Activated CD4-positive, alpha-beta T cell treated with anti-CD3 and anti-CD28 coated beads, Interleukin-2, Interleukin-6, amounts not matched to agents 100 ng/mL and 50 ng/mL, durations not matched to agents 16 hours and 8 hours (primary cell): Measurements from ENCODE around the gene PRR36.
"Not testable (repeated sequence)": the region's sequence is repeated elsewhere in the genome, so short reads cannot be mapped to it uniquely, and the experiment has no call there.

Experiments used
- DNase-seq: peaks from one replicate; pipeline ENCODE4 v3.0.0-alpha.2; 2020

The PRR36 gene

DNA sequence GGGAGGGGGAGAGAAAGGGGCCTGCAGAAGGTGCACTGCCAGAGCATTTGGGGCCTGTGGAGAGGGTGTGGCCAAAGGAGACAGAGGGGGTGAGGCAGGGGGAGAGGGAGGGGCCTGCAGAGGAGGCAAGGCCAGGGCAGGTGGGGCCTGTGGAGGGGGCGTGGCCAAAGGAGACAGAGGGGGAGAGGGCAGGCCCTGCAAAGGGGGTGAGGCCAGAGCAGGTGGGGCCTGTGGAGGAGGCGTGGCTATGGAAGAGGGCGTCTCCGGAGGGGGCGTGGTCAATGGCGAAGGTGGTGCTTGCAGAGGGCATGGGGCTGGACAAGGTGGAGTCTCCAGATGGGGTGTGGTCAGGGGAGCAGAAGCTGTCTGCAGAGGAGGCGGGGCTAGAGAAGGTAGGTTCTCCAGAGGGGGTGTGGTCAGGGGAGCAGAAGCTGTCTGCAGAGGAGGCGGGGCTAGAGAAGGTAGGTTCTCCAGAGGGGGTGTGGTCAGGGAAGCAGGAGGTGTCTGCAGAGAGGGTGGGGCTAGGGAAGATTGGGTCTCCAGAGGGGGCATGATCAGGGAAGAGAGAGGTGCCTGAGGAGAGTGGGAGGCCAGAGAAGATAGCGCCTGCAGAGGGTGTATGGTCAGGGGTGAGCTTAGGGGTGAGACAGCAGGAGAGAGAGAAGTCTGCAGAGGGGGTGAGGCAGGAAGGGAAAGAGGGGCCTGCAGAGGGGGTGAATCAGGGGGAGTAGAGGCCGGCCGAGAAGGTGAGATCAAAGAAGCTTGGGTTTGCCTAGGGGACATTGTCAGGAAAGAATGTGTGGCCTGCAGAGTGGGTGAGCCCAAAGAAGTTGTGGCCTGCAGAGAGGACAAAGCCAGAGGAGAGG, 3.4 kb downstream of the PRR36 start:
- peak; percentile 71 for DNase-seq

DNA sequence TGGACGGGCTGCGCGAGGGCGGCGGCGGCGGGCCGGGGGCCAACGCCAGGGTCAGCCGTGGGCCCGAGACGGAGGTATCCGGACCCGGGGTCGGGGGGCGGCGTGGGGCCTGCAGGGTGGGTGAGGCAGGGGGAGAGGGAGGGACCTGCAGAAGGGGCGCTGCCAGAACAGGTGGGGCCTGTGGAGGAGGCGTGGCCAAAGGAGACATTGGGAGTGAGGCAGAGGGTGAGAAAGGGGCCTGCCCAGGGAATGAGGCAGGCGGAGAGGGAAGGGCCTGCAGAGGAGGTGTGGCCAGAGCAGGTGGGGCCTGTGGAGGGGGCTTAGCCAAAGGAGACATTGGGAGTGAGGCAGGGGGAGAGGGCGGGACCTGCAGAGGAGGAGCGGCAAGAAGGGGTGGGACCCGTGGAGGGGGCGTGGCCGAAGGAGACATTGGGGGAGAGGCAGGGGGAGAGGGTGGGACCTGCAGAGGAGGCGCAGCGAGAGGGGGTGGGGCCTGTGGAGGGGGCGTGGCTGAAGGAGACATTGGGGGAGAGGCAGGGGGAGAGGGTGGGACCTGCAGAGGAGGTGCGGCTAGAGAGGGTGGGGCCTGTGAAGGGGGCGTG, 4.2 kb downstream of the PRR36 start:
- DNase-seq = peak; percentile 57

DNA sequence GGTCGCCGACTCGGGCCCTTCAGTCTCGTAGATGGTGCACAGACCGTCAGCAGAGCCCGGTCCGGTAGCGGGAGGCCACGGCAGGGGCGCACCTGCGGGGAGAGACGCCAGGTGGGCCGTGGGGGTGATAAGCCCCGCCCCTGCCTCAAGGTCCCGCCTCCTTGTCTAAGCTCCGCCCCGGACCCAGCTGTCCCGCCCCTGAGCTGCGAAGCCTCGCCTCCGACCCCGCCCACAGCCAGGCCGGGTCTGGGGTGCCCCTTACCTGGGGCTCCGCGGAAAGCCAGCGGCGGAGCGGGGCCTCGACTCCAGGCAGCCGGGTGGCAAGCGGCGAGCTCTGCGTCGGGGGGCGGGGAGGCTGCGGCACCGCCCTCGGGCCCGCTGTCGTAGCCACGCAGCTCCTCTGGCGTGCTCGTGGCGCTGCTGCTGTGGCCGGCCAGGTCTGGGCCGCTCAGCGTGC, 4.7 kb downstream of the PRR36 start:
- peak; percentile 81 for DNase-seq

DNA sequence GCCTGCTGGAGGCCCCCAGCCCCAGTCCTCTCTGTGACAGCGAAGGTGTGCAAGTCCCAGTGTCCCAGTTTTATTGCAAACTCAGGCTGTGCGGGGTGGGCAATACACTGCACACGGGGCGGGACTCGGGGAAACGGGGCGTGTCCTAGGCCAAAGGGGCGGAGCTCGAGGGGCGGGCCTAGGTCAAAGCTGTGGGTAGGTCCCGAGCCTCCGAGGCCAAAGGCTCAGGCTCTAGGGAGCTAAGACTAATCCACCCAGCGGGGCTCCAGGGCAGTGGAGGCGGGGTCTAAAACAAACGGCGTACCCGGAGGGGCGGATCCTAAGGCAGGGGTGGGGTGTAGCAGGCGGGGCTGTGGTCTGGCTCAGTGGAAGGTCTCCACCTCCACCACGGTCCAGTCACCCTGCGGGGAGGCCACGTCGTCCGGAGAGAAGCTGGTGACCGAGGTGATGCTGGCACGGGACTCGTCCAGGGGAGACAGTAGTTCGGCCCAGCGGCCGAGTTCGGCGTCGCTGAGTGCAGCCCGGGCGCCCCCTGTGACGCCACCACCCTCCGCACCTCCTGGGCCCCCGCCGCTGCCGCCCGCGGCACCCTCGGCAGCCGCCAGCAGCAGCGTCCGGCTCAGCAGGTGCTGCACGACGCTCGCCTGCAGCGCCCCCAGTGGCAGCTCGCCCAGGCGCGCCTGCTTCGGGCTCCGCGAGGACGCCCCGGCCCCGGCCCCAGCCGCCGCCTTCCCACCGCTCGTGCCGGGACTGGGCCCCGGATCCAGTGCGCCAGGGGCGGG, 5.3 kb downstream of the PRR36 start:
- peak; percentile 86 for DNase-seq

DNA sequence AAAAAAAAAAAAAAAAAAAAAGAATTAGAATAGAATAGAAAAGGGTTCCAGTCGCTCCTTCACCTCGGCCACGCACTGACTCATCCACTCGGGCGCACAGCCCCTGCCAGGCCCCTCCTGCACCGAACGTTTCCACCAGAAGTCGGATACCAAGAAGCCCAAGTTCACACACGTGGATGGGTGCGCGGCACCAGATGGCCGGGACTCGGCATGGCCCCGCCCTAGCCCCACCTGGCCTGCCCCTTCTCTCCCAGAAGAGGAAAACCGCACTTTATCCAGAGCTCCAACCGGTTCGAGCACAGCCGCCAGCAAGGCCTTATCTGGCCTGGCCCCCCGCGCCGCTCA, 5.9 kb downstream of the PRR36 start:
- no peak for DNase-seq

DNA sequence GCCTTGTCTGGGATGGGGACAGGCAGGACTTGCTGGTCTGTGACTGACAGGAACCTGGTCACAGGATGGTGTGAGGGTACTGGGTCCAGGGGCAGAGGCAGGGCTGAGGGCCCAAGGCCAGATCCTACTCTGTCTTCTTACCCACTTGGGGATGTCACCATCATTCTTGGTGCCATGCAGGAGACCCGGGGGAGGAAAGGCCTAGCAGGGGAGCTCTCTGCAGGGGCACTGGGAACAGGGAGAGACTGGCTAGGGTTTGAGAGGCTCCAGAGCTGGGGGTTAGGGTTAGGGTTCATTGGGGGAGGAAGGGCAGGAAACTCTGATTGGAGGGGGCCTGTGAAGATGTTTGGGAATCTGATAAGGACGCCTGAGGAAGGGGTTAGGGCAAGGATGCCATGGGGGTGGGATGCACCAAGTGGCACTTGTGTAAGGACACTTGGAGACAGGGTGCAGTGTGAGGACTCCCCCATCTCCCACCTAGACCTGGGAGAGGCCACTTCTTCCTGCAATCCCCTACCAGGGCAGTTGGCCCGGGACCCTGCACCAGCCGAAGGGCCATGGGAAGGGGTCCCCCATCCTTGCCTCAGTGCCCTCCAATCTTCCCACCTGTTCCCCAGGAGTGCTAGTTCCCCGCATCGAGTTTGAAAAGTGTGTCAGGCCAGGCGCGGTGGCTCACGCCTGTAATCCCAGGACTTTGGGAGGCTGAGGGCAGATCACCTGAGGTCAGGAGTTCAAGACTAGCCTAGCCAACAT, 6.9 kb downstream of the PRR36 start:
- no peak for DNase-seq

DNA sequence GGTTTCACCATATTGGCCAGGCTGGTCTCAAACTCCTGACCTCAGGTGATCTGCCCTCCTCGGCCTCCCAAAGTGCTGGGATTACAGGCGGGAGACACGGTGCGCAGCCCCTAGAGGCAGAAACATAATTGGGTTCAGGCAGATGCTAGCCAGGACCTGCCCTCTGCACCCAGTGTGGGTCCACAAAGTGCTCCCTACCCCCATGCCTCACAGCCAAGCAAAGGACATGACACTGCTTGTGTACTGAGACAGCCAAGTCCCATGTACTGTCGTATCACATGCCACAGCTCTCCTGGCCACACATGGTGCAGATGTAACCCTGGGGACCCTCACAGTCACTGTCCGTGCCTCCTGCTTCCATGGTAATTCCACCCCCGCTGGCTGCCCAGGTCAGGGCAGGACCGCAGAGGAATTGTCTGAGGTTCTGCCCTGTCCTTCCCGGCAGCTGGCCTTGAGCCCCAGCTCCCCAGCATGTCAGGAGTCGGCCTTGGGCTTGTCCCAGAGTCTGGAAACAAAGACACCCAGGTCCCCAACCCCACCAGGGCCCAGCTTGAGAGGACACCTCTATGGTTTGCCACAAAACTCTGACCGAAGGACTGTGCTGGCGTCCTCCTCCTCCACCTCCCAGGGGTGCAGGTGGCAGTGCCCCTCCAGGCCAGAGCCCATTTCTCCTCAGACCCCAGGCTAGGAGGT, 7.6 kb downstream of the PRR36 start:
- DNase-seq = no peak

DNA sequence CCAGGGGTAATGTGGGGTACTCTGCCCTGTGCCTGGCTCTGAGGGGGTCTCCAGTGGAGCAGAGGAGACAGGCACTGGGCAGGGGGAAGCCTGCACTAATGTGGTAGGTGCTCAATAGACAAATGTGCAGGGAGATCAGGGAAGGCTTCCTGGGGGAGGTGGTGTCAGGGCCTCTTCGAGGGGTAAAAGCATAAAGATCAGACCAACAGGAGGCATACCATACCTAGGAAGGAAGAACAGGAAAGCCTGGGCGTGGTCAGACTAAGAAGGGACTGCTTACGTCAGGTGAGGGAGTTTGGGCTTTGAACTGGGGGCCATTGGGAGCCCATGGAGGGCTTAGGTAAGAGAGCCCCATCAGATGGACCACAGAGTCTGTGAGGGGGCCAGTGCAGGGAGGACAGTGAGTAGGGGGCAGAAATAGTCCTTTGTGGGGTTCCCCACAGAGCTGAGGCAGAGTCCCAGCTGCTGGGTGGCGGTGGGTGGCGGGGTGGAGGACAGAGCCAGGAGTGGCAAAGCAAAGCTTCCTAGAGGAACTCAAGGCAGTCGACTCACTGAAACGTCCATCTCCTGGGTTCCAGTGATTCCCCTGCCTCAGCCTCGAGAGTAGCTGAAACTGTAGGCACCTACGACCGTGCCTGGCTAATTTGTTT, 8.8 kb downstream of the PRR36 start:
- no peak for DNase-seq

DNA sequence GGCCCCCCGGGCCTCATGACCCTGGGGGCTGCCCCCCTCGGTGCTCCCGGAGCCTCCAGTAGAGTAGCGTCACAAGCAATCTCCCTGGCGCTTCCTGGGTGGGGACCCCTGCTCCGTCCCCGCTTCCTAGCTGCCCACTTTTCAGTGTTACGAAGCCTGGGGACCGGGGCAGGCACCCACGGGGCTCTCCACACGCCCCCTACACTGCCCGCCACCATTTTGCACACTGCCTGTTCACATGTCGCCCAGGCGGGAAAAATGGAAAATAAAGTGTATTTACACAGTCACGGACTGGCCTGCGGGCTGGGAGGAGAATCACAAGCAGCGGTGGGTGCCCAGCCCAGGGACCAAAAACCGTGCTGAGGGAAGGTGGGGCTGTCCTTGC, 9.5 kb downstream of the PRR36 start:
- DNase-seq = no peak

DNA sequence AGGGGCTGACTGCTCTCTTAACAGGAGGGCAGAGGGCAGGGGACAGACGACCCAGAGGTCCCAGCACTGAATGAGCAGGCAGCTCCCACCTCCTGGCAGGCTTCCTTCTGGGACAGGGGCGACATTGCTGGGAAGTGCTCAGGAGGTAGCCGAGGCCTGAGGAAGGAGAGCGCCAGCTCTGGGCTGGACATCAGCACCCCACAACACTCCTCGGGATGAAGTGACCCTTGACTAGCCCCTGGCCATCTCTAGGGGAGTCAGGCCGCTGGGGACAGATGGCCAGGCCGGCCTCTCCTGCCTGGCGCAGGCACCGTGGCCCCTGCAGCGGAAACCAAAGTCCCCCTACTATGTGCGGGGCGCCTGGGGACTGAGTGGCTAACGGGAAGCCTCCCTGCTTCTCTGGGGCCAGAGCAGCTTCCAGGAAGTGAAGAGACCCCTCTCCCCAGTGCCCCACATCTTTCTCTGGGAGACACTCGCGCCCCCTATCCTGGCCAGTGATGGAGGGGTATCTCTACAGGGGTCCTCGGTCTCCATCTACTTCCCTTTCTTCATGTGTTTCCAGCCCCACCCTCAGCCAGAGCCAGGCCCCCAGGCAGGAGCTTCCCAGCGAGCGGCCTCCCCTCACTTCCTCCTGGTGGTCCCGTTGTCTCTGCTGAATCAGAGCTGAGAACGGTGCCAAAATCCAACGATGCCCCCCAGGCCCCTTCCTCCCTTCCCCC, 10.1 kb downstream of the PRR36 start:
- DNase-seq = no peak

DNA sequence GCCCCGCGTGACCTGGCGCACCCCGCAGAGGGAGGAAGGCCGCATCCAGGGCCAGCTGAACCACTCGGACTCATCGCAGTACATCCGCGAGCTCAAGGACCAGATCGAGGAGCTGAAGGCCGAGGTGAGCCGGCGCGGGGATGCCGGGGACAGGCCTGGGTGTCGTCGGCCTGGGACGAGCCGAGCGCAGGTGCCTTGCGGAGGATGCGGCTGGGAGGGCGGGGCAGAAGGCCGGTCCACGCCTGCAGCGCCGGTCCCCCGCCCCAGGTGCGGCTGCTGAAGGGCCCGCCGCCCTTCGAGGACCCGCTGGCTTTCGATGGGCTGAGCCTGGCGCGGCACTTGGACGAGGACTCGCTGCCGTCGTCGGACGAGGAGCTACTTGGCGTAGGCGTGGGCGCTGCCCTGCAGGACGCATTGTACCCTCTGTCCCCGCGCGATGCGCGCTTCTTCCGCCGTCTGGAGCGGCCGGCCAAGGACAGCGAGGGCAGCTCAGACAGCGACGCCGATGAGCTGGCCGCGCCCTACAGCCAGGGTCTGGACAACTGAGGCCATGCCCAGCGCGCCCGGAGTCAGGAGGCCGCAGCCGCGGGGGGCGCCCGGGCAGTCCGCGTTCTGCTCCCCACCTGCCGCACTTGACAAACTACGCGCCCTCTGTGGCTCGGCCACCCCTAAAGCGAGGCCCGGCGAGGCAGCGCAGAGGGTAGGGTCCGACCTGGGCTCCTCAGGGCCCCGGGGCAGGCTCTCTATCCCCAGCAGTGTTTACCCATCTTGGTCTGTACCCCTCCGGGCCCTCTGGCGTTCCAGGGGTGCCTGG, 10.8 kb downstream of the PRR36 start:
- DNase-seq = no peak

DNA sequence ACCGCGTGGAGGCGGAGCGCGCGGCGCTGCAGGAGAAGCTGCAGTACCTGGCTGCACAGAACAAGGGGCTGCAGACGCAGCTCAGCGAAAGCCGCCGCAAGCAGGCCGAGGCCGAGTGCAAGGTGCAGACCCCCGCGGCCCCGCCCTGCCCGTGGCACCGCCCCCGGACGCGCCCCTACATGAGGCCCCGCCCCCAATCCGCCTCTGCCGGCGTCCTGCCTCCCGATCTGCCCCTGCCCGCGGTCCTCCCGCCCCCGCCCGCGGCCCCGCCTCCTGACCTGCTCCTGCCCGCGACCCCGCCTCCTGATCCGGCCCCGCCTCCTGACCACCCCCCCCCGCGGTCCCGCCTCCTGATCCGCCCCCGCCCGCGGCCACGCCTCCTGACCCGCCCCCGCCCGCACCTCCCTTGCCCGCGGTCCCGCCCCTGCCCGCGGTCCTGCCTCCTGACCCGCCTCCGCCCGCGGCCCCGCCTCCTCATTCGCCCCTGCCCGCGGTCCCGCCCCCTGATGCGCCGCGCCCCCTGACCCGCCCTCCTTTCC, 11.7 kb downstream of the PRR36 start:
- peak; percentile 79 for DNase-seq

DNA sequence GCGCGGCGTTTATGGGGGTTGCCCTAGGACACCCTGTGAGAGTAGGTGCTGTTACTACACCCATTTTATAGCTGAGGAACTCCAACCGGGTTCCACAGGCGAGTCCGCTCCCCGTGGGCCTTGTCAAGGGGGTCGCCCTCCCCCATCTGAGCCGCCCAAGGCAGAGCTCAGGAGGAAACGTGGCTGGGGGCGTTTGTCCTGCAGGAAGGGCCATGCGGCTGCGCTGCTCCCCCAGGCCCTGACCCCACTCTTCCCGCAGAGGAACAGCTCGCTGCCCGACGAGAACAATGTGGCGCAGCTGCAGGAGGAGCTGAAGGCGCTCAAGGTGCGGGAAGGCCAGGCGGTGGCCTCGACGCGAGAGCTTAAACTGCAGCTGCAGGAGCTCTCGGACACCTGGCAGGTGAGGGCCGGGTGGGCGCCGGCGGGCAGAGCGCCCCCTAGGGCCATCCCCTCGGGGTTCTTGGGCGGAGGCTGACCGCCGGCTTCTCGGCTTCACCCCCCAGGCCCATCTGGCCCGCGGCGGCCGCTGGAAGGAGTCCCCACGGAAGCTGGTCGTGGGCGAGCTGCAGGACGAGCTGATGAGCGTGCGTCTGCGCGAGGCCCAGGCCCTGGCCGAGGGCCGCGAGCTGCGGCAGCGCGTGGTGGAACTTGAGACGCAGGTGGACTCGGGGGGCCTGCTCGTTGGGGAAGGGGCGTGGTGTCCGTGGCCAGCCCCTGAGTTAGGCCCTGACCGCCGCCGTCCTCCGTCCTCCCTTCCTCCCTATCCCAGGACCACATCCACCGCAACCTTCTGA, 12.4 kb downstream of the PRR36 start:
- DNase-seq = no peak

DNA sequence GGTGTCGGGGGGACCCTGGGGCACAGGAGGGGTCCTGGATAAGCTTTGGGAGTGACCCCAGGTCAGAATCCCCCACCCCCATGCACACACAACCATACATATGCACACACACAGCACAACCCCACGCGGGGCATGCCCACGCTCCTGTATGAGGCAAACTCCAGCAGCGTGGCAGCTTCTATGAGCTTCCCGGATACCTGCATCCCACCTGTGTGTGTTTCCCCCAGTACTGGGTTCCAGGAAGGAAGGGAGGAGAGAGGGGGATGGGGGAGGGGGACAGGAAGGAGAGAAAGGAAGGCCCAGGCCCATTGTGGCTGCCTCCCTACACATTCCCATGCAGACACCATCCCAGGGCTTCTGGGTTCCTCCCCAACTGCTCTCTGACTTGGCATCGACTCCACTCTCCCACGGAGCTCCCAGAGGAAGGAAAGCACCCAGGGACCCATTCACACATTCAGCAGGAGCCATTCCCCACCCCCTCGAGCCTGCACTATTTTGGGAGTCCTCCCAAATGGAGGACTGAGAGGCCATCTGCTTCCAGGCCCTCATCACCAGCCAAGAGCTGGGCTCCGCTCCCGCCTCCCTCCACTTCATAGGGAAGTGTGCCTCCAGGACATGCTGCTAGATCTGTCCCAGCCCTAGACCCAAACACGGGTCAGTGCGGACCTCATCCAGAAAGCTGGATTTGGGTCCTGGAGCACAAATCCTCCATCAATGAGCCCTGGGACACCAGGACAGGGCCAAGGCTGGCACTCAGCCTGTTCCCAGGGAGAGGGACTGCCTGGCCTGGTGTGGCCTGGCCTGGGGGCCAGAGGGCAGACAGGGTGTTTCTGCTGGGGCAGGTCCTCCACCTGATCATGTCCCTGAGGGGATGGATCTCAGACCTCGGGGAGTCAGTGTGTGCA, 13.2 kb downstream of the PRR36 start:
- DNase-seq = no peak

DNA sequence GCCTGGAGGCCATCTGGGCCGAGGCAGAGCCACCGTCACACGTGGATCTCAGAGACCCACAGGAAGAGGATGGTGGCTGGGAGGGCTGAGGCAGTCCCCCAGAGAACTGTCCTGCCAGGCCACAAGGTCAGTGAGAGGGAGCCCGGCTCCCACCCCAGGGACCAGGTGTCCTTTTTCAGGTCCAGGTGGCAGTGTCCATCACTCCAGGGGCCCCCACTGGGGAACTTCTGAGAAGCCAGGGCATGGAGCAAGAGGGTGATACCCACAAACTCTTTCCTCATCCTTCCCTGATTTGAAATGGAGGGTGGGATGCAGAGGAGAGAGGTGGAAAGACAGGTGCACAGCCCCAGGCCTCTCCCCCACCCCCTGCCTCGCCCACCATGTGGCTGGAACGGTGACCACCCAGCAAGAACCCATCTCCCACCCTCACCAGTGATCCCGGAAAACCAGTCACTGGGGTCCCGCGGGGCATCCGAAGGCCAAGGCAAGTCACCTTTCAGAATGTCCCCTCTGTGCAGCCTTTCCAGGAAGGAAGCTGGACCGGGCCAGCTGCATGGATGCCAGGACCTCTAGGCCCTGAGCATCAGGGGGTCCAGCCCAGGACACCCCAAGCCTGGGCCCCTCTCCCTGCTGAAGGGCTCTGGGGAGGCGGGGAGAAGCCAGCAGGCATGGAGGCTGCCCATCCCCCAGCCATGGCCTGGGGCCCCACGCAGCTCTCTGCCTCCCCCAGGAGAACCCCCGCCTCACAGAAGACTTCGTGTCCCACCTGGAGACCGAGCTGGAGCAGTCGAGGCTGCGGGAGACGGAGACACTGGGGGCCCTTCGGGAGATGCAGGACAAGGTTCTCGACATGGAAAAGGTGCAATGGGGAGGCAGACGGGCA, 14.1 kb downstream of the PRR36 start:
- DNase-seq = no peak

DNA sequence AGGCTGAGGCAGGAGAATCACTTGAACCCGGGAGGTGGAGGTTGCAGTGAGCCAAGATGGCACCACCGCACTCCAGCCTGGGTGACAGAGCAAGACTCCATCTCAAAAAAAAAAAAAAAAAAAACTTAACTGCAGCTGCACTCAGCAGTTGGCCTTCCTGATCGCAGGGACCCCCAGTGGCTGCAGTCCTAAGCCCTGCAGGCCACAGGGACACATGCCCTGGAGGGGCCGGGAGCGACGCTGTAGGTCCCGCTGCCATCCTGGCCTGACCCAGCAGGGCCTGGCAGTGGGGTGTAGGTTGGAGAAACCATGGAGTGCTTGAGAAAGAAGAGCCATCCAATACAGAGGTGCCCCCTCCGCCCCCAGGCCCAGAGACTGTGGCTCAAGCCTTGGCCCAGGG, 15.1 kb downstream of the PRR36 start:
- DNase-seq = not testable (repeated sequence)
